Measurements from ENCODE around the gene KCTD10.

GRCh38 chr12:109462868-109463692 lies 14.0 kb downstream of the KCTD10 start:
- TF ChIP-seq, protein P1, sequence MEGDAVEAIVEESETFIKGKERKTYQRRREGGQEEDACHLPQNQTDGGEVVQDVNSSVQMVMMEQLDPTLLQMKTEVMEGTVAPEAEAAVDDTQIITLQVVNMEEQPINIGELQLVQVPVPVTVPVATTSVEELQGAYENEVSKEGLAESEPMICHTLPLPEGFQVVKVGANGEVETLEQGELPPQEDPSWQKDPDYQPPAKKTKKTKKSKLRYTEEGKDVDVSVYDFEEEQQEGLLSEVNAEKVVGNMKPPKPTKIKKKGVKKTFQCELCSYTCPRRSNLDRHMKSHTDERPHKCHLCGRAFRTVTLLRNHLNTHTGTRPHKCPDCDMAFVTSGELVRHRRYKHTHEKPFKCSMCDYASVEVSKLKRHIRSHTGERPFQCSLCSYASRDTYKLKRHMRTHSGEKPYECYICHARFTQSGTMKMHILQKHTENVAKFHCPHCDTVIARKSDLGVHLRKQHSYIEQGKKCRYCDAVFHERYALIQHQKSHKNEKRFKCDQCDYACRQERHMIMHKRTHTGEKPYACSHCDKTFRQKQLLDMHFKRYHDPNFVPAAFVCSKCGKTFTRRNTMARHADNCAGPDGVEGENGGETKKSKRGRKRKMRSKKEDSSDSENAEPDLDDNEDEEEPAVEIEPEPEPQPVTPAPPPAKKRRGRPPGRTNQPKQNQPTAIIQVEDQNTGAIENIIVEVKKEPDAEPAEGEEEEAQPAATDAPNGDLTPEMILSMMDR (IDR thresholded peaks at IDR 0.05), result no peak
- no peak for TF ChIP-seq ZFX (IDR thresholded peaks at IDR 0.05; ENCODE audit: borderline replicate concordance)
